HG02973 (cell line): ENCODE measurements around the gene BOK.

Source experiments
- ATAC-seq: cut with Tn5 transposase; IDR thresholded peaks from one replicate; pipeline ENCODE4 v1.9.1; 2021; ENCODE audit warnings: moderate library complexity; ENCODE audit not compliant: unreplicated experiment

The BOK gene

GRCh38 chr2:241538838-241539615 is 19.5 kb upstream of the BOK start:
- ATAC-seq = no peak

DNA sequence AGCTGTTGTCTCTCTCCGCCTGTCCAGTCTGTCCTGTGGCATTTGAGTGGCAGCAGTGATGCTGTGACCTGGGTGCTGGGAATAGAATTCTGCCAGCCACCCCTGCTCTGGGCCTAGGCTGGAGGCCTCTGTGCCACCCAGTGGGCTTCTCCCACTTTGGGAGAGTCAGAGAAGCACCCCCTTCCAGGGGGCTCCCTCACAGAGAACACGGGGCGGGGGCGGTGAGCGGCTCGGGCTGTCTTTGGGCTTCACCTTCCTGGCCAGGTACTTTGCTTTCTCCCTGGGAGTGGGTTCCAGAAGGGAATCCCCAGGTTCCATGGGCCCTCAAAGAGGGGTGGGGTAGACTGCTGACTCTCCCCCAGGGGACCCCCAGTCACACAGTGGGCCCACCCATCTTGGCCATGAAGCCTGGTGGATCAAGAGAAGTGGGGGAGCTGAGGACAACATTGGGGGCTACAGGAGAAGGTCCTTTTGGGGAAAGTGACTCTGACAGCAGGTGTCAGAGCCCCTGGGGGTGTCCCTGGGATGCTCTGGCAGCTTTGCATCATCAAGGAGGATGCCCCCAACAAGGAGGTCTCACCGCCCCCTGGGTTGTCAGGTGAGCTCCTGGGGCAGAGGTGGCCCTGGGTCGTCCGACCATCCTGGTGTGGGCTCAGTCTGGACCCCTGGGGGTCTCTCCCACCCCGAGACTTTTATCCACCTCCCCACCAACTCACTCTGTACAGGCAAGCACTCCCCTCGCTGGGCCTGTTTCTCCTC is 18.8 kb upstream of the BOK start:
- no peak for ATAC-seq

DNA sequence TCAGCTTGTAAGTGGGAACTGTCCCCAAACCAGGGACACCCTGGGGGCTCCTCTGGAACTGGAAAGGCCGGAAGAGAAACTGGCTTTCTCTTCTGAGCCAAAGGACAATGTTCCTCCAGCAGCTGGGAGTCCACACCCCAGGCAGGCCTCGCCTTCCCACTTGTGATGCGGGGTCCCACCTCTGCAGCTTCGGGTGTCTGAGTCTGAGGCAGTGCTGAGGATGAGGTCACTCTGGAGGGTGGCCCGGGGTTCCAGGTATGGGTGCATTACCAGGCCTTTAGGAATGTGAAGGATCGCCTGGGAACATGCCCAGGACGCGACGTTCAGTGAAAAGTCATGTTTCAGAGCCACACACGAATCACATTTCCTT is 18.2 kb upstream of the BOK start:
- no peak for ATAC-seq

- no peak for ATAC-seq
Observed at GRCh38 chr2:241540771-241541561, 17.6 kb upstream of the BOK start.

DNA sequence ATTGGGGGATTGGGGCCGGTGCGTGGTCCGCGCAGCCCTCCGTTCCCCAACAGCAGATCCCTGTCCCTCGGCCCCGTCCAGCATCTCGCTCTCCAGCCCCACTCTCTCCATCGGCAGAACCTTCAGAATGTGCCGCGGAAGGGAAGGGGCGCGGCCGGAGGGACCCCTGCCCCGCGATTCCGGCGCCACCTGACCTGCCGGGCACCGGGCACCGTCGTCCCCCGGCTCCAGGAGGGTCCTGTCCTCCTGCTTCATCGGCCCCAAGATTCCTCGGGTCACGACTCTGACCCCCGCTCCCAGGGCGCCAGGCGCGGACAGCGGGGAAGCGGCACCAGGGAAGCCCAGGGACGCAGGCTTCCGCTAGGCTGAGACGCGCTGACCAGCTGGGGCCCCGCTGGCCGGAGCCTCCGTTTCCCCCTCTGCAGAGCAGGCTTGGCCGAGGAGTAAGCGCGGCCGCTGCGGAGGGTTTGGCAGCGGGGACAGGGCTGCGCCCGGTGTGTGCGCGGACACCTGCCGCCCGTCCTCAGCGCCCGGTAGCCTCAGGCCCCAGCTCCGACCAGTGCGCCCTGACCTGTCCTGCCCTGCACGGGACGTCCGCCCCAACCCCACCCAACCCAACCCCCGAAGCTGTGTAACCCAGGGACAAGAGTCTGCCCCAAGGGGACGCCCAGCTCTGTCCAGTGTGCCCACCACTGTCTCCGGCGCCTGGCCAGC is 16.8 kb upstream of the BOK start:
- no peak for ATAC-seq

DNA sequence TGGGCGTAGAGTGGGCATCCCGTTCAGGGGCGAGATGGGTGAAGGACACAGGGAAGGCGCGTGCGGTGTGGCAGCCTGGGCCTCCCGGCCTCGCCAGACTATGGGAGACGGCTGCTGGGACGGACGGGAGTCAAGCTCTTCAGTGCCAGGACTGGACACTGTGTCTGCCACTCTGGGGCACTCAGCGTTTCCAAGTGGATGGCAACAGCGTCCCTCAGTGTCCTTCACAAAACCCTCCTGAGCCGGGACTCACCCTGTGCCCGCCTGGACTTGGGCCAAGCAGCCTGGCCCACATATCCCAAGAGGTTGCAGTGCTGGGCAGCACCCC is 16.3 kb upstream of the BOK start:
- no peak for ATAC-seq

DNA sequence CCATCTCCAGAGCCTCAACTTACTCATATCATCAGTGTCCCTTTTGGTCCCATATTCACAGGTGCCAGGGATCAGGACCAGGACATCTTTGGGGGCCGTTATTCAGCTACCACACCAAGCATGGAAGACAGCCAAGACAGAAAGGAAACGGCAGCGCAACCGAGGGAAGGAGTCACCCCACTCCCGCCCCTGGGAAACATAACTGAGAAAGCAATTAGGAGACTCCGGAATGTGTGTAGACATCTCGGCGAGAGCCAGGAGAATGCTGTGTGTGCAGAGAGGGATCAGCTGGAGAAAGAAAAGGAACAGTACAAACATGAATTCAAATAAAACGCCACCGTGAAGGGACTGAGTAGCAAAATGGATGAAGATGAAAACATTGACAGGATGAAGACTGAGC is 13.4 kb upstream of the BOK start:
- no peak for ATAC-seq

DNA sequence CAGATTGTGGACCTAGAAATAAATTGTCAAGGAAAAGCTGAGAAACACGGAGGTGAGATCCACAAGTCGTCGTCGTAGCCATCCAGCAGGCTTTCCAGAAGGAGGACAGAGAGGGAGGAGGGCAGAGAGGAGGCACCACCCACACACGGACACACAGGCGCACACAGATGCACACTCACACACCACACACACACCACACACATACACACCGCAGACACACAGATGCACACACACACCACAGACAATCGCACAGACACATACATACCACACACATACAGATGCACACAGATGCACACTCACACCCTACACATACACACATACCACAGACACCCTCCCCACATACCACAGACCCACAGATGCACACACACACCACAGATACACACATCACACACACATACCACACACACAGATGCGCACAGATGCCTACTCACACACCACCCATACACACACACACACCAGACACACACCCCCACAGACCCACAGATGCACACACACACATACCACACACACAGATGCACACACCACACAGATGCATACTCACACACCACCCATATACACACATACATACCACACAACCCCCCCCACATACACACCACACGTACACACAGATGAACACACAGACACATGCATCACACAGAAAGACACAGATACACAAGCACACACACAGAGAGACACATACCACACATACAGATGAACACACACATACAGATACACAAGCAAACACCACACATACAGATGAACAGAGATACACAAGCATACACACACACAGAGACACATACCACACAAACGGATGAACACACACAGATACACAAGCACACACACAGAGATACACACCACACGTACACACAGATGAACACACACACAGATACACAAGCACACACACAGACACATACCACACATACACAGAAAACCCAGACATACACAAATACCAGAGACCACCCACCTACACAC is 12.7 kb upstream of the BOK start:
- no peak for ATAC-seq

DNA sequence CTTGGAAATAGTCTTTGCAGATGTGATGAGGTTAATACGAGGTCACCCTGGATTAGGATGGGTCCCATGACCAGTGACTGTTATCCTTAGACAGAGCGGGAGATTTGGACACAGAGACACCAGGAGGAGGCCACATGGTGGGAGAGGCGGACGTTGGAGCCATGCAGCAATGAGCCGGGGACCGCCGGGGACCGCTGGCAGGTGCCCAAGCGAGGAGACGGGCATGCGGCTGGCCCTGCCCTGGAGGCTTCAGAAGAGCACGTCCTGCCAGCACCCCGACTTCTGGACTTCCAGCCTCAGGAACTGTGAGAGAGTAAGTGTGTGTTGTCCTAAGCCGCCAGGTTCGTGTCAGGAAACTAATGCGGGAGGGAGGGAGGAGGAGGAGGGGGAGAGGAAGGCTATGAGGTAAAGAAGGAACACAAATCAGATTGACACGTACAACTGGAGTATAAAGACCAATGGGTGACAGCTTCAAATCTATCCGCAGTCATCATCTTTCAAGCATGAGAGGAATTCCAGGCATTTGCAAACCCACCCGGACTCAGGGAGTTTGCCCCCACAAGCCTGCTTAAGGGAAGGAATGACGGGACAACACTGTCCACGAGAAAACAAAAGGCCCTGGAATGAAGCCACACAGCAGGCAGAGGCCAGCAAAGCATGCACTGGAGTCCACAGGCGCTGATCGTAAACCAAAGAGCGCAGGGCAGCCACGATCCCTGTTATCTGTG is 11.6 kb upstream of the BOK start:
- ATAC-seq = no peak

- no peak for ATAC-seq
Observed at GRCh38 chr2:241547781-241548450, 10.6 kb upstream of the BOK start.

GRCh38 chr2:241548451-241548835 is 10.1 kb upstream of the BOK start:
- ATAC-seq = no peak

DNA sequence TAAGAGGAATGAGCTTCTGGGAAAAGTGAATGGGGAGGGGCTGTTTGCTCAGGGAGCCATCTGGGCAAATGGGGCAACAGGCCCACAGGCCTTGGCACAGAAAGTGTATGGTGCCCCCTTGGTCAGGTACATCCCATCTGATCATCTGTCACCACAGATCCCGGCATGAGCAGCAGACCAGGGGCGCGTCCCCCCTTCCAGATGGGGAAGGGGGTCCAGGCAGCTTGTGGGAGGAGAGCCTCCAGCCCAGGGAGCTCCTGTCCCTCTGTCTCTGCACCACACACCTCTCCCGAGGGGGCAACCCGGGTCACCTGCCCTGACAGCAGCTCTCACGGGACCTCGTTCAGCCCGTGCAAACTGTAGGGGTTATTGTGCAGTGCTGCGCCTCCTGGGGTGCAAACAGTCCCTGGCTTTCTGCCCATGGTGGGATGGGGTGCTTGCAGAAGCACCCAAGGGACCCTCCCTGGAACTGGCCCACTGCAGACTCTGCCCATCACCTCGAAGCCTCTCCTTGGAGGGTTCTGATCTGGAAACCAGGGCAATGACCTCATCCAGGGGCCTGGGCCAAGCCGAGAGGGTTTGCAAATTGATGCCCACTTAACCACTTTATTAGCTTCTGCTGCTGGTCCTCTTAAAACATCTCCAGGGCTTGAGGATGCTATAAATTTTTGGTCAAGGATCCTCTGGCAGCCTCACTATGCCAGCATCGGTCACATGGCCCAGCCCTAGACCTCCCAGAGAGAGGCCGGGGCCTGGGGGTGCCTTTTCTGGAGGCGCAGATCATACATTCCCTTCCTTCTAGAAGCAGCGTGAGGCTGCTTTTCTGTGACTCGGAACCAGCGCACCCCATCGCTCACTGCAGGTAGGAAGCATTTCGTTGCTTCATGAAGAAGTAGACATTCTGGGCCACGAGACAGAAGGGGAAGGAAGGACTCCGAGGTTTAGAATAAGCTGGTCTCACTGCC is 7.6 kb upstream of the BOK start:
- no peak for ATAC-seq

DNA sequence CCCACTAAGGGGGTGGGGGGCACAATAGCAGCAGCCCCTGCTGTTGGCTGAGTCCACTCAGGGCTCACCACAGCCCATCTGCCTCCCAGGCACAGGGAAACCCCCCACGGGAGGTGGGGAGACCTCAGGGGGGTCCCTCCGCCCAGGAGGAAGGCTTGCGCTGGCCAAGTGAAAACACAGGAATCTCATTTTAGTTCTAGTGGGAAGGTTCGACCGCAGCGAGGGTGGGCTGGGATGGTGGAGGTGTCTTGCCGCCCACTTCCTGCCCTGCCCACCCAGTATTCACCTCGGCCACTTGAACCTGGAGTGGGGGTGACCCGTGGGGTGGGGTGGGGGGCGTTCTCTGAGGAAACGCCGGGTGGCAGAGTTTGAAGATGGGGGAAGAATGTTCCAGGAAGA is 6.9 kb upstream of the BOK start:
- no peak for ATAC-seq

GRCh38 chr2:241551998-241552737 is 6.4 kb upstream of the BOK start:
- no peak for ATAC-seq

- no peak for ATAC-seq
Observed at GRCh38 chr2:241553512-241553830, 5.1 kb upstream of the BOK start.

- no peak for ATAC-seq
Observed at GRCh38 chr2:241553981-241554380, 4.6 kb upstream of the BOK start.

DNA sequence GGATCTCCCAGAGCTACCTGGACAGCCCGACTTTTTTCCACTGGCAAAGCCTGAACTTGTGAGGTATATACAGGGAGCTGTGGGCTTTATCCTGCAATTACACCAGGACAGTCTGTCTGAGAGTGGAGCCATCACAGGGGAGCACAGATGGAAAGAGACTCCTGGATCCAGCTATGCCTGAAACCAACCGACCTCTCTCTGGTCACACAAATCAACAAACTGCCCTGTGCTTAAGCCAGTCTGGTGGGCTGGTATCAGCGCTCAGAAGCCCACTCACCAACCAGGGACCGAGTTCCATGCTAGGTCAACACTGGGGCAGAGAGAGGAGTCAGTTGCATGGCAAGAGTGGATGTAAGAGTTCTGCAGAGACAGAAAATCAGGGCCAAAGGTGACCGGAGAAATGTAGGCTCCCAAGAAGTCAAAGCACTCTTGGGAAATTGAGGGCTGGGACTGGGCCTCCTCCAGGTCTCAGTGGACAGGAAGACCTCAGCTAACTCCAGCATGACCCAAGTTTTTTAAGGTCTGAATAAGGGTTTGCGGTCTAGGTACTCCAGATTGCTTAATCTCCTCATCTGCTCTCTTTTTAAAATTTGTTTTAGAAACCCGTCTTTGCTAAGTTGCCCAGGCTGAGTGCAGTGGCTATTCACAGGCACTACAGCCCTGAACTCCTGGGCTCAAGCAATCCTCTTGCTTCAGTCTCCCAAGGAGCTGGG is 3.8 kb upstream of the BOK start:
- ATAC-seq = no peak
